Measurements from ENCODE around the gene CDC42BPG.
"Not testable (repeated sequence)": the region's sequence is repeated elsewhere in the genome, so short reads cannot be mapped to it uniquely, and the experiment has no call there.

The CDC42BPG gene

DNA sequence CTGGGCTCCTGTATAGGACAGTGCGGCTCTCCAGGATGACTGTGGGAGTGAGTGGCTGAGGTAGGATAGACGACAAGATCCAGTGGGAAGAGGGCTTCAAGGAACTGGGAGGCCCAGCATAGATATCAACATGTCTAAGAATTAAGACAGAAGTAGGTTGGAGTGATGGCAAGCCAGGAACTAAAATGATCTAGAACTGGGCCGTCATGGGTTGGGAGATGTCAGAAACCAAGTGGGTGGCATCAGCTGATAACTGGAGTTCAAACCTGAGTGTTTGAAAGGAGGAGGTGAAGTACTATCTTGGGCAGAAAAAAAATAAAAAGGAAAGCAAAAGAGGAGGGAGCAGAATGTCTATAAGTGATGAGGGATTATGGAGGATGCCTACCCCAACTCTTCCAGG is 27.0 kb downstream of the CDC42BPG start:
- no peak overlapping the region for H3K4me3 ChIP-seq
- no peak for TF ChIP-seq CTCF (IDR thresholded peaks at IDR 0.05)
- DNase-seq (ENCODE audit: low spot score) = no peak
- H3K27ac ChIP-seq = no peak overlapping the region

- not testable (repeated sequence) for H3K27ac ChIP-seq; DNase-seq (ENCODE audit: low spot score); H3K4me3 ChIP-seq
Observed at GRCh38 chr11:64815433-64815832, 29.0 kb downstream of the CDC42BPG start.

DNA sequence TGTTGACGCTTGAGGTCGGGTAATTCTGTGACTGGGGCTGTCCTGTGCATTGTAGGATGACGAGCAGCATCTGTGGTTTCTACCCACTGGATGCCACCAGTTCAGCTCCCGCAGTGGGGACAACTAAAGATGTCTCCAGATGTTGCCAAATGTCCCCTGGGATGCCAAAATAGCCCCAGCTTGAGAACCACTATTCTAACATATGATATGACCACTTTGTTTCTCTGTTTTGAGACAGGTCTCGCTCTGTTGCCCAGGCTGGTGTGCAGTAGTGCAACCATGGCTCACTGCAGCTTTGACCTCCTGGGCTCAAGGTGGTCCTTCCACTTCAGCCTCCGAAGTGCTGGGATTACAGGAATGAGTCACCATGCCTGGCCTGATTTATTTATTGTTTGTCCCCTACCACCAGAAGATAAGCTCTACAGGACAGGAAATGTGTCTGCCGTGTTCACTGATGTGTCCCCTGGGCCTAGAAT is 29.7 kb downstream of the CDC42BPG start:
- H3K4me3 ChIP-seq = no peak overlapping the region
- no peak for TF ChIP-seq CTCF (IDR thresholded peaks at IDR 0.05)
- H3K27ac ChIP-seq = no peak overlapping the region
- no peak for DNase-seq (ENCODE audit: low spot score)

GRCh38 chr11:64813826-64814225 is 30.6 kb downstream of the CDC42BPG start:
- no peak overlapping the region for H3K27ac ChIP-seq
- TF ChIP-seq CTCF (IDR thresholded peaks at IDR 0.05) = no peak
- DNase-seq (ENCODE audit: low spot score) = no peak

GRCh38 chr11:64810891-64811272 is 33.6 kb downstream of the CDC42BPG start:
- TF ChIP-seq CTCF (IDR thresholded peaks at IDR 0.05) = no peak
- no peak for DNase-seq (ENCODE audit: low spot score)
- peak overlapping the region in 1 of 2 donors; percentile 77 for H3K27ac ChIP-seq
- peak overlapping the region; percentile 91 for H3K4me3 ChIP-seq

More at GRCh38 chr11:64813826-64814225, 30.6 kb downstream of the CDC42BPG start:
- no peak overlapping the region for H3K4me3 ChIP-seq

DNA sequence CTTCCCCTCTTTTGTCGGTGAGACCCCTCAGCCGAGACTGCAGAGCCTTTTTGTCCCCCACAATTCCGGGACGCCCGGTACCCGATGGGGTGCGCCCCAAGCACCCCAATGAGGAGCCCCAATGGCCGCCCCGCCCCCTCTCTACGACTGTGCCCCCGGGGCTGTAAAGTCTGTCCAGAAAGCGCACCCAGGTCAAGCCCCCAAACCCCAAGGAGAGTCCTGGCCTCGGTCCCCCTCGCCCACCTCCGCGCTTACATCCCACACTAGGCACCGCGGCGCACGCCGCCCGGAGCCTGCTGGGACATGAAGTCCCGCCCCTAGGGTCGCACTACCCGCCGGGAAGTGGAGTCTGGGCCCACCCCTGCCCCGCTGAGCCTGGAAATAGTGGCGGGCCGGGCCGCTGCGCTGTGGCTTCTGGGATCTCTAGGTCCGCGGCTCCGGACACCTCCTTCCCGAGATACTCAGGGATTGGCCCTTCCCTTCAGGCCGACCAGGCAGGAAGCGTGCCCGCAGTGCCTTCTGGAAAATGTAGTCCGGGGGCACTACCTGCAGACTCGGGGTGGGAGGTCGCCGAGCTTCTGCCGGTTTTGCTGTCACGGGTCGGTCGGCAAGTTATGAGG is 34.1 kb downstream of the CDC42BPG start, which contains the start of gene MEN1:
Gene MEN1, minus strand, starts transcription at position 281 of the 620 bp plus-strand sequence. CDS start 442 bp downstream, outside the sequence.
- DNase-seq (ENCODE audit: low spot score) = peak; percentile 98
- peak within 1 kb of the TSS; percentile 77 to 78 for H3K27ac ChIP-seq
- no peak for TF ChIP-seq CTCF (IDR thresholded peaks at IDR 0.05)
- H3K4me3 ChIP-seq = peak within 1 kb of the TSS; percentile 91

GRCh38 chr11:64809781-64810241 is 34.6 kb downstream of the CDC42BPG start:
- TF ChIP-seq CTCF (IDR thresholded peaks at IDR 0.05) = no peak
- Histone ChIP-seq H3K4me3 (peak overlapping the region; percentile 91), H3K27ac (peak overlapping the region; percentile 77 to 78)
- DNase-seq (ENCODE audit: low spot score) = no peak

All from coronary artery (tissue), 2 donors.